ENCODE measurements around the gene FNDC3A. TPM values are rescaled to one million over a fixed set of nuclear protein-coding genes. Genes with fewer than 3 reads are reported as not detected.
"Not testable (repeated sequence)": the region's sequence is repeated elsewhere in the genome, so short reads cannot be mapped to it uniquely, and the experiment has no call there.

The FNDC3A gene
- total RNA-seq, 1 donor, result 50.7 TPM

GRCh38 chr13:49124693-49125304 is 149.1 kb downstream of the FNDC3A start:
- Histone ChIP-seq H3K4me1 (ENCODE audit: insufficient read depth, low read length) (no peaks in the 10 kb centered on the region), H3K4me3 (ENCODE audit: insufficient read depth, low read length) (no peak overlapping the region), H3K79me2 (ENCODE audit: insufficient read depth, low read length) (peaks cover 47% of the 10 kb centered on the region), H2AFZ (ENCODE audit: low read length) (no peak overlapping the region), H3K9me3 (ENCODE audit: low read depth, low read length) (no peaks in the 10 kb centered on the region), H3K36me3 (ENCODE audit: insufficient read depth, low read length) (no peaks in the 10 kb centered on the region), H3K4me2 (ENCODE audit: insufficient read depth, low read length) (peak overlapping the region; percentile 23), H3K27me3 (ENCODE audit: insufficient read depth, low read length) (no peaks in the 10 kb centered on the region), H4K20me1 (ENCODE audit: insufficient read depth, low read length) (peaks cover 3% of the 10 kb centered on the region), H3K27ac (ENCODE audit: low read depth, low read length) (peak overlapping the region; percentile 31)
- TF ChIP-seq CTCF (IDR thresholded peaks at IDR 0.05; ENCODE audit: extremely low read depth, low read depth, low read length), result no peak
- DNase-seq (ENCODE audit: insufficient read length, low spot score, missing footprints), result no peak

GRCh38 chr13:49125964-49126524 is 150.3 kb downstream of the FNDC3A start:
- peaks cover 3% of the 10 kb centered on the region for H4K20me1 ChIP-seq (ENCODE audit: insufficient read depth, low read length)

GRCh38 chr13:49132479-49133002 is 156.8 kb downstream of the FNDC3A start:
- no peak overlapping the region for H2AFZ ChIP-seq (ENCODE audit: low read length)
- H3K4me1 ChIP-seq (ENCODE audit: insufficient read depth, low read length), result no peaks in the 10 kb centered on the region
- H3K27ac ChIP-seq (ENCODE audit: low read depth, low read length), result no peak overlapping the region
- H3K4me3 ChIP-seq (ENCODE audit: insufficient read depth, low read length), result no peak overlapping the region
- no peak for DNase-seq (ENCODE audit: insufficient read length, low spot score, missing footprints)
- no peak for TF ChIP-seq CTCF (IDR thresholded peaks at IDR 0.05; ENCODE audit: extremely low read depth, low read depth, low read length)
- peaks cover 42% of the 10 kb centered on the region for H3K36me3 ChIP-seq (ENCODE audit: insufficient read depth, low read length)
- H4K20me1 ChIP-seq (ENCODE audit: insufficient read depth, low read length), result peaks cover 3% of the 10 kb centered on the region
- no peak overlapping the region for H3K4me2 ChIP-seq (ENCODE audit: insufficient read depth, low read length)
- no peaks in the 10 kb centered on the region for H3K27me3 ChIP-seq (ENCODE audit: insufficient read depth, low read length)
- no peaks in the 10 kb centered on the region for H3K9me3 ChIP-seq (ENCODE audit: low read depth, low read length)
- peaks cover 33% of the 10 kb centered on the region for H3K79me2 ChIP-seq (ENCODE audit: insufficient read depth, low read length)

More at GRCh38 chr13:49125964-49126524, 150.3 kb downstream of the FNDC3A start:
- Histone ChIP-seq H3K9me3 (ENCODE audit: low read depth, low read length) (no peaks in the 10 kb centered on the region), H3K4me1 (ENCODE audit: insufficient read depth, low read length) (no peaks in the 10 kb centered on the region), H3K27me3 (ENCODE audit: insufficient read depth, low read length) (no peaks in the 10 kb centered on the region), H2AFZ (ENCODE audit: low read length) (no peak overlapping the region), H3K79me2 (ENCODE audit: insufficient read depth, low read length) (peaks cover 49% of the 10 kb centered on the region), H3K27ac (ENCODE audit: low read depth, low read length) (no peak overlapping the region), H3K36me3 (ENCODE audit: insufficient read depth, low read length) (peaks cover 3% of the 10 kb centered on the region), H3K4me3 (ENCODE audit: insufficient read depth, low read length) (no peak overlapping the region), H3K4me2 (ENCODE audit: insufficient read depth, low read length) (no peak overlapping the region)
- TF ChIP-seq CTCF (IDR thresholded peaks at IDR 0.05; ENCODE audit: extremely low read depth, low read depth, low read length), result no peak
- peak; percentile 8 for DNase-seq (ENCODE audit: insufficient read length, low spot score, missing footprints)

- no peaks in the 10 kb centered on the region for H3K4me1 ChIP-seq (ENCODE audit: insufficient read depth, low read length)
- H4K20me1 ChIP-seq (ENCODE audit: insufficient read depth, low read length), result peaks cover 3% of the 10 kb centered on the region
- H3K4me2 ChIP-seq (ENCODE audit: insufficient read depth, low read length), result no peak overlapping the region
- peaks cover 17% of the 10 kb centered on the region for H3K79me2 ChIP-seq (ENCODE audit: insufficient read depth, low read length)
- H3K9me3 ChIP-seq (ENCODE audit: low read depth, low read length), result no peaks in the 10 kb centered on the region
- no peak overlapping the region for H3K4me3 ChIP-seq (ENCODE audit: insufficient read depth, low read length)
- H3K36me3 ChIP-seq (ENCODE audit: insufficient read depth, low read length), result peaks cover 51% of the 10 kb centered on the region
- TF ChIP-seq CTCF (IDR thresholded peaks at IDR 0.05; ENCODE audit: extremely low read depth, low read depth, low read length), result no peak
- no peaks in the 10 kb centered on the region for H3K27me3 ChIP-seq (ENCODE audit: insufficient read depth, low read length)
- DNase-seq (ENCODE audit: insufficient read length, low spot score, missing footprints), result no peak
- no peak overlapping the region for H2AFZ ChIP-seq (ENCODE audit: low read length)
- H3K27ac ChIP-seq (ENCODE audit: low read depth, low read length), result no peak overlapping the region
Measured at GRCh38 chr13:49134305-49134704, 158.6 kb downstream of the FNDC3A start.

GRCh38 chr13:49137138-49137643 is 161.5 kb downstream of the FNDC3A start:
- H3K36me3 ChIP-seq (ENCODE audit: insufficient read depth, low read length), result peaks cover 53% of the 10 kb centered on the region
- not testable (repeated sequence) for H3K4me1 ChIP-seq (ENCODE audit: insufficient read depth, low read length); H3K9me3 ChIP-seq (ENCODE audit: low read depth, low read length); H3K4me3 ChIP-seq (ENCODE audit: insufficient read depth, low read length); H3K4me2 ChIP-seq (ENCODE audit: insufficient read depth, low read length); H2AFZ ChIP-seq (ENCODE audit: low read length); H3K79me2 ChIP-seq (ENCODE audit: insufficient read depth, low read length); DNase-seq (ENCODE audit: insufficient read length, low spot score, missing footprints); H4K20me1 ChIP-seq (ENCODE audit: insufficient read depth, low read length); H3K27ac ChIP-seq (ENCODE audit: low read depth, low read length); H3K27me3 ChIP-seq (ENCODE audit: insufficient read depth, low read length)
